ENCODE results near the gene FNDC3B.

FNDC3B gene

DNA sequence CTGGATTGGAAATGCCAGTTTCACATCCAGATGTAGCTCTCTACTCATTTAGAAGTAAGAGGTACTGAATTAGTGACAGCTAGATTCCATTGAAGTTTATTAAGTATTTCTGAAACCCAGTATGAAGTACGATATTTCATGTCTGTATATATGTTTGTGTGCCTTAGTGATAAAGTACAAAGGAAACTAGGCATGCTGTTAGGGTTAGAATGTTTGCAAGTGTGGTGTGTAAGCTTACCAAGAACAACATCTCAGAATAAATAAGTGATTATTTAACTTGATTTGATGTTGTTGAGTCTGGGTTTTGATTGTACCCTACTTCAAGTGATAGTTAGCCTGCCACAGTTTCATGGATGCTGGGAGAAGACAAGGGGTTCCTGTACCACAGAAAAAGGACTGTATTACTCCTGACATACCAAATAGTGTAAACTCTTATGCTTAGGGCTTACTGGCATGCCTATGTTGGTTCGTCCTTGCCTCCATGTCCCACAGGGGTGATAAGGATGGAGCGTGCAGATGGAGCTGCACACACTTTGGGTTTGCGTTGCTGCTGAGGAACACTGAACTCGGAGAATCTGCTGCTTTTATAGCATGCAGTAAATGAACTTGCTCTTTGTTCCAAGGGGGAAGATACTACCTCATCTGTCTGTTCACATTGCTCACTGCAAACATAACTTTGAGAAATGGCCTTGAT is 43.6 kb downstream of the FNDC3B start:
- DNase-seq (ENCODE audit: low spot score): no peak
- TF ChIP-seq, protein P1, sequence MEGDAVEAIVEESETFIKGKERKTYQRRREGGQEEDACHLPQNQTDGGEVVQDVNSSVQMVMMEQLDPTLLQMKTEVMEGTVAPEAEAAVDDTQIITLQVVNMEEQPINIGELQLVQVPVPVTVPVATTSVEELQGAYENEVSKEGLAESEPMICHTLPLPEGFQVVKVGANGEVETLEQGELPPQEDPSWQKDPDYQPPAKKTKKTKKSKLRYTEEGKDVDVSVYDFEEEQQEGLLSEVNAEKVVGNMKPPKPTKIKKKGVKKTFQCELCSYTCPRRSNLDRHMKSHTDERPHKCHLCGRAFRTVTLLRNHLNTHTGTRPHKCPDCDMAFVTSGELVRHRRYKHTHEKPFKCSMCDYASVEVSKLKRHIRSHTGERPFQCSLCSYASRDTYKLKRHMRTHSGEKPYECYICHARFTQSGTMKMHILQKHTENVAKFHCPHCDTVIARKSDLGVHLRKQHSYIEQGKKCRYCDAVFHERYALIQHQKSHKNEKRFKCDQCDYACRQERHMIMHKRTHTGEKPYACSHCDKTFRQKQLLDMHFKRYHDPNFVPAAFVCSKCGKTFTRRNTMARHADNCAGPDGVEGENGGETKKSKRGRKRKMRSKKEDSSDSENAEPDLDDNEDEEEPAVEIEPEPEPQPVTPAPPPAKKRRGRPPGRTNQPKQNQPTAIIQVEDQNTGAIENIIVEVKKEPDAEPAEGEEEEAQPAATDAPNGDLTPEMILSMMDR (IDR thresholded peaks at IDR 0.05; ENCODE audit: extremely low read depth, missing control alignments): no peak

DNA sequence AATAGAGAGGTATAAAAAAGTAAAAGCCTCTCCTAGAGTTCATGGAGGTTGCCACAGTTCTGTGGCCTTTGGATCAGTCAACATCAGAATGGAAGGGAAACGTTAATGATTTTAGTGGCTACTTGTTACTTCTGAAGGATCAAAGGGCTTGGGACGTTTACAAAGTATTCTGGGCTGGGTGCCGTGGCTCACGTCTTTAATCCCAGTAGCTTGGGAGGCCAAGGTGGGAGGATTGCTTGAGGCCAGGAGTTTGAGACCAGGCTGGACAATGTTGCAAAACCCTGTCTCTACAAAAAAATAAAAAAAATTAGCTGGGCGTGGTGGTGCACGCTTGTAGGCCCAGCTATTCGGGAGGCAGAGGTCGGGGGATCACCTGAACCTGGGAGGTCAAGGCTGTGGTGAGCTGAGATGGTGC is 44.6 kb downstream of the FNDC3B start:
- TF ChIP-seq, protein P1 (IDR thresholded peaks at IDR 0.05; ENCODE audit: extremely low read depth, missing control alignments): no peak
- no peak for DNase-seq (ENCODE audit: low spot score)

DNA sequence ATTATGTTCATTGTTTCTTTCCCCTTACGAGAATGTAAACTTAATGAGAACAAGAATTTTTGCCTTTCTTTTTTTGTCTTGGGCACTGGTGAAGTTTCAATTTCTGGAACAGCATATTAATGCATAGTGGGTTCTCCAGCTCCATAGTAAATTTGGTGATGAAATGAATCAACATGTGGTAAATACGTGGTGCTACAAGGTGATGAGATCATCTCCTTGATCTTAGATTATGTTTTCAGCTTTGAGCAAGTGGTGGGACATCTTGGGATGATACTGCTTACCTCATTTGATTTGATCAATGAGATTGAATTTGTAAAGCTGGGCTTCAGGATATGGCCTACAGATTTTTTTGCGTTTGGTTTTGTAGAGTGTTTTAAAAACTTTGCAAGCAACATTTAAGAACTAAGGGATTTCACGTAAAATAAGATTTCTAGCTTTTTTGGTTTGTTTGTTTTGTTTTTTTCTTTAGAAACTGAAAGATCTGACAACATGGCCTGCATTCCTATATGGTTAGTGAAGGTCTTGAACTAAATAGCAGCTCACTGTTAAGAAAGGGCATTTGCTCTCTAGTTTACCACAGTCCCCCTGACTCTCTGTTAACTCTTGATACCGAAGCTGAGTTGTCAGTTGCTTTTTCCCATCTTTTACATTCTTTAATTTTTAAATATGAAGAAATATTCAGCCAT is 45.6 kb downstream of the FNDC3B start:
- TF ChIP-seq, protein P1 (IDR thresholded peaks at IDR 0.05; ENCODE audit: extremely low read depth, missing control alignments): no peak
- no peak for DNase-seq (ENCODE audit: low spot score)

DNA sequence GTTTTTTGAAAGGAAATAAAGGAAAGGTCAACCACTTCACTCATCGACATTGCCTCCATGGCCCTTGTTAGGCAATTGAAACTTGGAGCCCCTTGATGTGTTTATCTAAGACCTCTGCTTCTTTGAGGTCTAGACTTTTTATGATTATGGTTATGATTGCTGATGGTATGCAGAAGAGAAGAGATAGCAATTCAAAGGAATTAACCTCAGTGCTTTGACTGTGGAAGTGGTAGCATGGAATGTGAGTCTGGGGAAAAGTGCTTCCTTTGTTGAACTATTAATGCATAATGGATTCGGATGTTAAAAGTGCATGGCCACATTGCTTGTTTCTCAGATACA is 46.1 kb downstream of the FNDC3B start:
- TF ChIP-seq, protein P1 (IDR thresholded peaks at IDR 0.05; ENCODE audit: extremely low read depth, missing control alignments): no peak
- no peak for DNase-seq (ENCODE audit: low spot score)

DNA sequence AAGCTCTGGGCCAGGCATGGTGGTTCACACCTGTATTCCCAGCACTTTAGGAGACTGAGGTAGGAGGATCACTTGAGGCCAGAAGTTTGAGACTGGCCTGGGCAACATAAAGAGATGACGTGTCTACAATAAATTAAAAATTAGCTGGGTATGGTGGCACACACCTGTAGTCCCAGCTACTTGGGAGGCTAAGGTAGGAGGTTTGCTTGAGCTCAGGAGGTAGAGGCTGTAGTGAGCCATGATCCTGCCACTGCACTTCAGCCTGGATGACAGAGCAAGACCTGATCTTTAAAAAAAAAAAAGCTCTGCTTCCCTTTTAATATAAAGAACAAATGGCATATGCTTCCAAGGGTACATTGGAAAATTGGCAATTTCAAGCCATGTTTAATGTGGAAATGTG is 46.7 kb downstream of the FNDC3B start:
- TF ChIP-seq, protein P1 (IDR thresholded peaks at IDR 0.05; ENCODE audit: extremely low read depth, missing control alignments): no peak
- DNase-seq (ENCODE audit: low spot score): no peak

DNA sequence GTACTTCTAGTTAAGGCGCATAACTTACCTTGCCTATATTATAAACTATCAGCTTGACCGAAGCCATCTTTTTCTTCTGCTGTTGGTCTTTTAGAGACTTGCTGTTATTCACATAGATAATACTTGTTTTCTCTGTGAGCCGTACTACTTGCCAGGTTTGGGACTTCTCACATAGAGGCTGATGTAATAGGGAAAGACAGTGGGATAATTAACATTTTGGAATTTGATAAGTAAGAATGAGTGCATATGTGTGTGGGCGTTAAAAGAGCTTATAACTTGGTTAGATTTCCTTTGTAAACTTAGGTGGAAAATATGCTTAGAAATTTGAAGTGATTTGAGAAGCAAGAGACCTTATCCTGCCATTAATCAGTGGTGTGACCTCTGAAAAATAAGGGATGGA is 47.8 kb downstream of the FNDC3B start:
- TF ChIP-seq, protein P1 (IDR thresholded peaks at IDR 0.05; ENCODE audit: extremely low read depth, missing control alignments): no peak
- DNase-seq (ENCODE audit: low spot score): no peak

Data from GM20000 (cell line).